Fibroblast of skin of left biceps (primary cell): ENCODE data around the gene CIC.
"Not testable (repeated sequence)": the region's sequence is repeated elsewhere in the genome, so short reads cannot be mapped to it uniquely, and the experiment has no call there.

ENCODE experiments used
- DNase-seq, 2 experiments: peaks; one replicate each; pipeline ENCODE4 v3.0.0-alpha.2; 2013; ENCODE audit warnings: low read depth in 2 of 2

Gene CIC

DNA sequence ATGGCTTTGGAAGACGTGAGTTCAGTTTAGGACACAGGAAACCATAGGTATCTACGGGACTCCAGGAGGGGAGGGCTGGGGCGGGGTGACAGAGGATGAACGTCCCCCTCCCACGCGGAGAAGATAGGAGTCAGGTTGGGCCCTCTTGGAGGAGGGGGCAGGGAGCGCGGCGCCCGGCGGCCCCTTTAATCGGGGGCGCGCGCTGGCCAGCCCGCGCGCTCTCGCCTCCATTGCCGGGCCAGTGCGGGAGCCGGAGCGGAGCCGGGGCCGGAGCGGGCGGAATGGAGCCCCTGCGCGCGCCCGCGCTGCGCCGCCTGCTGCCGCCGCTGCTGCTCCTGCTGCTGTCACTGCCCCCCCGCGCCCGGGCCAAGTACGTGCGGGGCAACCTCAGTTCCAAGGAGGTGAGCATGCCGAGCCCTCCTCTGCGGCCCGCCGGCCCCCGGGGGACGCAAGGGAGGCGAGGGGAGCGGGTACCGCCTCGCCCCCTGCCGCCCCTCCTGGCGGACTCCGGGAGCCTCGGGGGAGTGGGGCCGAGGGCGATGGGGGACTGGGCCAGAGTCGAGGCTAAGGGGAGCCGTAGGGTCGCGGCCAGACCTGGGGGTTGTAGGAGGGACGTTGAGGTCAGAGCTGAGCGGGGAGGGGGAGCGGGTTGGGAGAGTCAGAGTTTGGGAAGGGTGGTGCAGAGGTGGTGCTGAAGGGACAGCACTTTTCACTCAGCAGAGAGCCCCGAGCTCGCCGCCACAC is 44.2 kb downstream of the CIC start, which contains the start of gene TMEM145:
TMEM145 (plus strand) TSS at position 214 of the 744 bp plus-strand sequence; CDS start at position 282, 68 bp downstream.
- DNase-seq = no peak

GRCh38 chr19:42313840-42314755 is 45.0 kb downstream of the CIC start:
- no peak for DNase-seq

DNA sequence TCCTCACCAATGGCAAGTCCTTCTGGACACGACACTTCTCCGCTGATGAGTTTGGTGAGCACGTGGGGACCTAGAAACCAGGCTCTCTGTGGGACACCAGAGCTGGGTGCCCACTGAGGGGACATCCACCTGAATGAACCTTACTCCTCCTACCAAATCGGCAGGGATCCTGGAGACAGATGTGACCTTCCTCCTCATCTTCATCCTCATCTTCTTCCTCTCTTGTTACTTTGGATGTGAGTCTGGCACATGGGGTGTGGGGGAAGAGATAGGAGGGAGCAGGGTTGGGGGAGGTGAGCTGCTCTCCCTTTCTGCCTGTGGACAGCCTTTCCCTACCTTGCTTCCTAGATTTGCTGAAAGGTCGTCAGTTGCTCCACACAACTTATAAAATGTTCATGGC is 46.0 kb downstream of the CIC start:
- DNase-seq = no peak

DNA sequence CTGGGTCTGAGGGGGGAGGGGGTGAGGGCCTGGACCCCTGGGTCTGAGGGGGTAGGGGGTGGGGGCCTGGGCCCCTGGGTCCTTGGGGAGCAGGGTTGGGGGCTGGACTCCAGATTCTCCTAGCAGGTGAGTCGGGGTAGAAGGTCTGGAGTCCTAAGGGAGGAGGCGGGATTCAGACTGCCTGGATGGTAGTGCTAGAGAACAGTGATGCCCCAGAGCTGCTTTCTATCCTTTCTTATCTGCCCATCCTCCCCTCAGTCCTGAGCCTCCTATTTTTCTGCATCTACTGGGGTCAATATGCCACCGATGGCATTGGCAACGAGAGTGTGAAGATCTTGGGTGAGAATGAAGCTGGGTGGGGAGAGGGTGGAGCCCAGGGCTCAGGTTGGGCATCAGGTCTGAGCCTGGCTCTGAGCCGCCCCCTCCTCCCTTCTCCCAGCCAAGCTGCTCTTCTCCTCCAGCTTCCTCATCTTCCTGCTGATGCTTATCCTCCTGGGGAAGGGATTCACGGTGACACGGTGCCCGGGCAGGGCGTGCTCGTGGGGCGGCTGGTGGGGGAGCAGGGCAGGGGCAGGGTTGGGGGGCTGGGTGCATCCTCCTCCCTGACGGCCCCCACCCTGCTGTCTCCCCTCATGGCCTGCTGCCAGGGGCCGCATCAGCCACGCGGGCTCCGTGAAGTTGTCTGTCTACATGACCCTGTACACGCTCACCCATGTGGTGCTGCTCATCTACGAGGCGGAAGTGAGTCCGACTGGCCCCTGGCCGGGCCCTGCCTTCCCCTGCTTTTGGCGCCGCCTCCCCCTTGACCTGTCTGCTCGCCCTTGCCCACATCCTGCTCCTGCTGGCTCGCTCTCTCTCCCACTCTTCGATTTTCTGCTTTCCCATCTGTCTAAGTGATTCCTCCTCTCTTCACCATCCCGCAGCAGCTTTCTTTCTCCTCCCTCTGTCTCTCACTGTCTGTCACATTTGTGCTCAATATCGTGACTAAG is 47.5 kb downstream of the CIC start:
- DNase-seq = no peak

DNA sequence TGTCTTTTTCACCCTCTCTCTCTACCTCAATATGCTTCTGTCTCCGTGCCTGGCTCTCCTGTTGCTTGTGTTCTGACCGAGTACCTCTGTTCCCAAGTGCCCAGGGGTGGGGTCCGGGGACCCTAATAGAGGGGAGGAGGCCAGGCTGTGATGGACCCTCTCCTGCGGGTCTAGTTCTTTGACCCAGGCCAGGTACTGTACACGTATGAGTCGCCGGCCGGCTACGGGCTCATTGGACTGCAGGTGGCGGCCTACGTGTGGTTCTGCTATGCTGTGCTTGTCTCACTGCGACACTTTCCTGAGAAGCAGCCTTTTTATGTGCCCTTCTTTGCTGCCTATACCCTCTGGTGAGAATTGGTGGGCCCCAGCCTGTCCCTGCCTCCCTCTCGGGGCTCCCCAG is 48.5 kb downstream of the CIC start:
- DNase-seq = no peak

- DNase-seq = no peak
Measured at GRCh38 chr19:42322305-42322704, 53.3 kb downstream of the CIC start.

DNA sequence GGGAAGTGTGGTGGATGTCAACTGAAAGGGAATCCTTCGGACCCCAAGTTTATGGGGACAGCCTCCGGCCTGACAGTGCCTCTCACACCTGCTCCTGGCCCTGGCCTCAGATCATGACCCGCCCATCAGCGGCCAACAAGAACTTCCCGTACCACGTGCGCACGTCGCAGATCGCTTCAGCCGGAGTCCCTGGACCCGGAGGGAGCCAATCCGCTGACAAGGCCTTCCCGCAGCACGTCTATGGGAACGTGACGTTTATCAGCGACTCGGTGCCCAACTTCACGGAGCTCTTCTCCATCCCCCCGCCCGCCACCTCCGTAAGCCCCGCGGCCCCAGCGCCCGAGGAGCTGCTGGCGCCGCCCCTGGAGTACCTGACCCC is 54.4 kb downstream of the CIC start:
- no peak for DNase-seq

DNA sequence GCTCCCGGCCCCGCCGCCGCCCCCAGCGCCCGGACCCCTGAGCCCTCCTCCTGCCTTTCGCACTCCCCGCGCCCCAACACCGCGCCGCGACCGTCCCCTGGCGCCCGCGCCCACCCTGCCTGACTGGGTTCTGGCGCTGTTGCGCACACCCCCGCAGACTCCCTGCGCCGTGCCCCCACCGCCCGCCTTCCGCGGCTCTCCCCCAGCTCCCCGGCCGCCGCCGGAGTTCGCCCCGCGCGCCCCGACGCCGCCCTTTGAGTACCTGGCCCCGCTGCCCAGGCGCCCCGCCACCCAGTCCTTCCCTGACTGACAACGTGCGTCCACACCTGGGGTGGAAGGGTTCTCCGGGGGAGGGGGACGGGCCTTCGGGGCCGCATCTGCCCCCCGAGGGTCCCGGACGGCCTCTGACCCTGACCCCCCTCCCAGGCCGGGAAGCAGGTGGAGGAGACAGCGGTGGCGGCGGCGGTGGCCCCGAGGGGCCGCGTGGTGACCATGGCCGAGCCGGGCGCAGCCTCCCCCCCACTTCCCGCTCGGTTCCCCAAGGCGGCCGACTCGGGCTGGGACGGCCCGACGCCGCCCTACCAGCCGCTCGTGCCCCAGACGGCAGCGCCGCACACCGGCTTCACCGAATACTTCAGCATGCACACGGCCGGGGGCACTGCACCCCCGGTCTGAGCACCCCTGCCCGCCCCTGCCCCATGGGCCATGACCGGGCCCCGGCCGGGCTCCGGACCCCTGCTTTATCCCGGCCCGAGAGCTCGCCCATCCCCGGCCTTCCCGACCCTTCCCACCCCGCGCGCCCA is 55.0 kb downstream of the CIC start:
- no peak for DNase-seq

DNA sequence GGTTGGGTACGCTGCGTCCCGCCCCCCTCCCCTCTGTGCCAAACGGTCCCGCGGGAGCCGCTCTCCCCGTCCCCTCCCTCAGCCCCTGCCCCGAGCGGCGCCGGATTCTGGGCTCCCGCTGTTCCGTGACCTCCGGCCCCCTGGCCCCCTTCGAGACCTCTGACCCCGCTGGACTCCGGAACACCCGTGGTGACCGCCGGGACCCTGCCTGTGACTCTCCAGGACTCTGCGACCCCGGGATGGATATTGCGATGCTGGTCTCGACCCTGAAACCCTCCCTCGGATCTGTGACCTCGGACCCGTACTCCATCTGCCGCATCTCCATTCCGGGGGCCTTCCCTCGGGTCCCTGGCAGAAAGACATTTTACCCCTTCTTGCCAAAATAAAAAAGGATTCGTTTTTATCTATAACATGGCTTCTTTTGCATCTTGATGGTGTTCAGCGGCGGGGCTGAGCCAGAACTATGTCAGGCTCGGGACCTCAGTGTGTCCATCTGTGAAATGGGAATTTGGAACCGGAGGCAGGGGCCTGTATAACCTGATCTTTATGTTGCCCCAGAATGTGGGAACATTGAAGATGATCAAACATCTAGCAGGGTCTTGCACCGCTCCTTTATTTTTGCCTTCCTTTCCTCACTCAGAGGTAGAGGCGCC is 55.7 kb downstream of the CIC start:
- no peak for DNase-seq

DNA sequence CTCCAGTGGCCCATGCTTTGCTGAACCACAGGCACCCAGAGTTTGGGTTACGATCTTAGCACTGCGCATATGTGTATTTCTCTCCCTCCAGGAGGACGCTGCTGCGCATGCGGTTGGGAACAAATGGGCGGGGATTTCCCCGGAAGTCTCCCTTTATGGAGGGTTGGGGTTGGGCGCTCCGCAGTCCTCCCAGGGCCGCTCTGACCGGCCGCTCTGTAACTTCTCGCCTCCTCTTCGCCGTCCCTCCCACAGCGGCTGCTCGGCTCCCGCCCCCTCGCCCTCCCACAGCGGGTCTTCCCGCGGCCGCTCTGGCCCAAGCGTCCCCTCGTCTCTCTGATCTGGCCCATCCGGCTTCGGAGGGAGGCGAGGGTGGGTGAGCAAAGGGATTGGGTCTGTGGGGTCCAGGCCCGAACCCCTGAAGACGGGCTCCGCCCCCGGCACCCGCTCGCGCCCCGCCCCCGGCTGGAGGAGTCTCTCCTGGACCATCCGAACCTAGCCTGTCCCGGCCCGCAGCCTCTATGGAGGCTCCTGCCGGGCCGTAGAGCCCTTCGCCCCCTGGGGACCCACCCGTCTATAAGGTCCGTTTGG is 56.4 kb downstream of the CIC start, which contains the start of gene MEGF8:
MEGF8 (plus strand) TSS at position 328 of the 588 bp plus-strand sequence. CDS start 609 bp downstream, outside the sequence.
- peak; percentile 97 to 98 for DNase-seq

DNA sequence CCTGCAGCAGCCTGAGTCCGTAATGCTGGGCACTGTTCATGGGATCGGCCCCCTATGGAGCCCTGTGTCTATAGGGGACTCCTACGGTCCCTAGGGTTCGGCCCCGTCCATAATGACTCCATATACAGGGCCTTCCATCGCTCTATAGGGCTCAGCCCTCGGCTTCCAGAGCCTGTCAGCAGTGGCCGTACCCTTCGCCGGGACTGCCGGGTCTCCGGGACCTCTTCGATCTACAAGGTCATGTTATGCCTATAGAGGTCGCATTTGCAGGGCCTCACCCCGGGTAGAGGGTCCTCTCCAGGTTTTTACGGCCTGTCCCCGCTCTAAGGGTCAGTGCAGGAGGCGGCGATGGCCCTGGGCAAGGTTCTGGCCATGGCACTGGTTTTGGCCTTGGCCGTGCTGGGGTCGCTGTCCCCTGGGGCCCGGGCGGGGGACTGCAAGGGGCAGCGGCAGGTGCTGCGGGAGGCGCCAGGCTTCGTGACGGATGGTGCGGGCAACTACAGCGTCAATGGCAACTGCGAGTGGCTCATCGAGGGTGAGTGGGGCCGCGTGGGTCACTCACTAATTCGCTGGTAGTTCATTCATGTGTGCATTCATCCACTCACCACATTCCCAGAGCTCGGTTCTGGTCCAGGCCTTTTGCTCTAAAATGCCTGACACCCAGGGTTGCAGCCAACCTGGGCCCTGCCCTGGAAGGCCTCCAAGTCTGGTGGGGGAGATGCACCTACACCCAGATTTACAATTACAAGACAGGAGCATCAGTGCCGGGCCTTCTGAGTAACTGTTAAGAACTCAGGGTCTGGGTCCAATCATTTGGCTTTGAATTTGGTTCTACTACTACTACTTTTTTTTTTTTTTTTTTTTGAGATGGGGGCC is 57.1 kb downstream of the CIC start:
- no peak for DNase-seq

GRCh38 chr19:42326969-42327368 is 57.9 kb downstream of the CIC start:
- no peak for DNase-seq

DNA sequence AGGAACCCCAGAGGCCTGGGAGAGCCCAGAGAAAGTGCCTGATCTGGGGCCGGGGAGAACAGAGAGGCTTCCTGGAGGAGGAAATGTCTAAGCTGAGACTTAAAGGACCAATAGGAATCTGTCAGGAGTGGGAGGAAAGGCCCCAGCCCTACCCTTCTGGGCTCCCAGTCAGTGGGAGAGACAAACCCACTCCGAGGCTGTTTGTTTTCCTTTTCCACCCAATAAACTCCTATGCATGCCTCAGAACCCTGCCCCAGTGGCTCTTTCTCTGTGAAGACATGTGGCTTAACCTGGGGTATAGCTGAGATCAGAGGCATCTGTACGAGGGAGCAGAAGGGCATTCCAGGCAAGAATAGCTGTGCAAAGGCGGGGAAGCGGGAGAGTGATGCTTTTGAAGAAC is 58.3 kb downstream of the CIC start:
- DNase-seq = no peak

GRCh38 chr19:42328106-42328505 is 59.1 kb downstream of the CIC start:
- no peak for DNase-seq

DNA sequence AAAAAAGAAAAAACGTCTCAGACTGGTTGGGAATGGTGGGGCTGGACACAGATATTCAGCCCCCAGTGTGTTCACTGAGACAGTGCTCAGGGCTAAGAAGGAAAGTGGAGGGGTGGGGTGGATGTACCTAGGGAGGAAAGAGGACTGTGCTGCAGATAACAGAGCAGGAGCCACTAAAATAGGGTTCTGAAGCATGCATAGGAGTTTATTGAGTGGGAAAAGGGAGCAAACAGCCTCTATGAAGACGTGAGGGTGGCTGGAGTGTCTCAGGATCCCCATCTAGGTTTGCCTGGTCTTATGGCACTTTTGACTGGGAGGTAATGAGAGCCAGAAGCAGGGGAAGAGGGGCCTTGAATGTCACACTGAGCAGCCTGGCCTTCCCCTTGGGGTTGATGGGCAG is 59.8 kb downstream of the CIC start:
- no peak for DNase-seq

DNA sequence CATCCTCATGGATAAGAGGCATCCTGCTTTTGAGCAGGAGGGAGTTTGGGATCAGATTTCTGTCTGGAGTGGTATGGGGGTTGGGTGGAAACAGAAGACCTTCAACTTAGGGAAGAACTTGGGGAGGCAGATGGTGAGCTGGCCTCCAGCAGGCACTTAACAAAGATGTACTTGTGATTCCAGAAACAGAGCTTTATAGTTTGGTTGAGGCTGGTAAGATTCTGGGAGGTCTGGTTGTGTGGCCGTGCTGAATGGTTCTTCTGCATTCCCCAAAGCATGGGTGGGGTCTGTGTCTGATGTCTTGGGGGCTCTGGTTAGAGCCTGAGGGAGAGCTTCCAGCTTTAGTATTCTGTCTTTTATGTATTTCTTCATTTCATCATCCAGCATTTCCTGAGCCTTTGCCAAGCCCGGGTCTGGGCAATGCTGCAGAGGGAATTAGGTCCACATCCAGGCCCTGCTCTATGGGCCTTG is 61.2 kb downstream of the CIC start:
- DNase-seq = peak; percentile 42 to 43

DNA sequence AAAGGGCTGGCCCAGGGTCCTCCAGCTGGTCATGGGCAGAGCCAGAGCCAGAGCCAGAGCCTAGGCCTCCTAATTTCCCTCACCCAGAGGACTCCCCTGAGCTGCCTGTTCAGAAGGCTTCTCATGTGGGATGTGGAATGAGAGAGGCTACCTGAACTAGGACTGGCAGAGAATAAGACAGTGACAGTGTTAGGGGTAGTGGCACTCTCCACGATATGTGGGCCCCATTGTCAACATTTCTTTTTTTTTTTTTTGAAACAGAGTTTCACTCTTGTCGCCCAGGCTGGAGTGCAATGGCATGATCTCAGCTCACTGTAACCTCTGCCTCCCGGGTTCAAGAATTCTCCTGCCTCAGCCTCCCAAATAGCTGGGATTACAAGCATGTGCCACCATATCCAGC is 62.3 kb downstream of the CIC start:
- DNase-seq = not testable (repeated sequence)

GRCh38 chr19:42332059-42332458 is 63.0 kb downstream of the CIC start:
- no peak for DNase-seq

GRCh38 chr19:42333018-42333417 is 64.0 kb downstream of the CIC start:
- no peak for DNase-seq
